HG03196 (cell line): ENCODE results near the gene HERPUD2.

Experiments
- ATAC-seq: cut with Tn5 transposase; IDR thresholded peaks from one replicate; pipeline ENCODE4 v1.9.1; 2021; ENCODE audit not compliant: unreplicated experiment

The HERPUD2 gene, protein sequence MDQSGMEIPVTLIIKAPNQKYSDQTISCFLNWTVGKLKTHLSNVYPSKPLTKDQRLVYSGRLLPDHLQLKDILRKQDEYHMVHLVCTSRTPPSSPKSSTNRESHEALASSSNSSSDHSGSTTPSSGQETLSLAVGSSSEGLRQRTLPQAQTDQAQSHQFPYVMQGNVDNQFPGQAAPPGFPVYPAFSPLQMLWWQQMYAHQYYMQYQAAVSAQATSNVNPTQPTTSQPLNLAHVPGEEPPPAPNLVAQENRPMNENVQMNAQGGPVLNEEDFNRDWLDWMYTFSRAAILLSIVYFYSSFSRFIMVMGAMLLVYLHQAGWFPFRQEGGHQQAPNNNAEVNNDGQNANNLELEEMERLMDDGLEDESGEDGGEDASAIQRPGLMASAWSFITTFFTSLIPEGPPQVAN

DNA sequence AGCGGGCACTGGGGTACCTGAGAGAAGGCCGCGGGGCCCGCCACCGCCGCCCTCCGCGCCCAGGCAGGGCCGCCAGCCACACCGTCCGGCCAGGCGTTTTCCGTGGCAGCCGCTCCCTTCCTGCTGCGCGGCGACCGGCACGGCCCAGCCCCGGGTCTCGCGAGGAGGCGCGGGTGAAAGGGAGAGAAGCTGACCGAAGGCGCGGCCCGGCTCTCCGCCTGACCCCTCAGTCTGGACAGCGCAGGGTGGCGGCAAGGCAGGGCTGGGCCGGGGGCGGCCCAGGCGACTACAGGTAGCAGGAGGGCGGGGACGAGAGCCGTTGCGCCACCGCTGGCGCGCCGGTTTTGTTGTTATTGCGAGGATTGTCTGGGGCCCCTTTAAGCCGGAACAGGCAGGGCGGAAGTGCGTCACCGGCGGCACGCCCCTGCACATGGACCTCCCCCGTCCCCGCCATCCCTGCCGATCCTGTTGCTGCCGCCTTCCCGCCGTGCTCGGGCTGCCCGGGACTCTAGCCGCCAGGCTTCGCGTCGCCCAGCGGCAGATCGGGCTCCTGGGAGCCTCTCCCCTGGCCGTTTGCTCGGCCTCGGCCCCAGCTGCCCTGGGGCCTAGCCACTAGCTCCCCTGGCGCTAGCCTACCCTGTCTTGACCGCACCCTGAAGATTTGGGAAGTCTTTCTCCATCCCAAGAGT, at the start of gene HERPUD2:
Gene HERPUD2, minus strand, starts transcription at position 352 of the 689 bp plus-strand sequence. CDS start 805 bp downstream, outside the sequence.
- ATAC-seq: peak; percentile 89

- ATAC-seq: no peak
These were observed 44.0 kb upstream of the HERPUD2 start for GRCh38 chr7:35738889-35739288.

DNA sequence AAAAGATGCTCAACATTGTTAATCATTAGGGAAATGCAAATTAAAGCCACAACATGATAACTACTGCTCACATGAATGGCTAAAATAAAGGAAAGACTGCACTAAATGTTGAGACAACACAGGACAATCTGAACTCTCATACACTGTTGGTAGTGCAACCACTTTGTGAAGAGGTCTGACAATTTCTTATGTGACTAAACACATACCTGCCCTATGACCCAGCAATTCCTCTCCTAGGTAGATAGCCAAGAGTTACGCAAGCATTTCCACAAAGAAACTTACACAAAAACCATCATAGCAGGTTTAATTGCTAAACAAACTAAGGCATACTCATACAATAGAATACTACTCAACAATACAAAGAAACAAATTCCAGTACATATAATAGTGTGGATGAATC, 41.8 kb upstream of the HERPUD2 start:
- no peak for ATAC-seq

- ATAC-seq: no peak
These were observed 40.5 kb upstream of the HERPUD2 start for GRCh38 chr7:35735396-35735795.

DNA sequence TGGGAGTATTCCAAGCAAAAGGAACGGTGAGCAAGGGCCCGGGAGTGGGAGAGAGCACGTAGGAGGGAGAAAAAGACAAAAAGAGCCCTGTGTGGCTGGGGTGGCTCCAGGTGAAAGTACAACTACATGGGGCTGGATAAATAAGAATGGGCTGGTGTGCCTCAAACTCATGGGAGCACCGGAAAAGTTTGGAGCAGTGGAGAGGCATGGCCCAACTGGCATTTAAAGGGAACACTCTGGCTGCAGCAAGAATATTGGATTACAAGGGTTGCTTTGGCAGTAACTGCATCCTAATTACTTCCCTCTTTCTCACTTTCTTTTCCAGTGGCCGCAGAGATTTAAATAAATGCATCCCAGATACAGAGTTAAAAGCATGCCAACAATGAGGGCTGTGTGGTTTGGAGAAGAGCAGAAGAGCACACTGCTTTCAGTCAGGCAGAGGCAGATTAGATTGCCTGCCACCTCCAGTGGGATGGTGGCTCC, 39.1 kb upstream of the HERPUD2 start:
- no peak for ATAC-seq

- no peak for ATAC-seq
These were observed 36.4 kb upstream of the HERPUD2 start for GRCh38 chr7:35731349-35731748.

GRCh38 chr7:35729061-35729783, 34.3 kb upstream of the HERPUD2 start:
- ATAC-seq: peak; percentile 56

DNA sequence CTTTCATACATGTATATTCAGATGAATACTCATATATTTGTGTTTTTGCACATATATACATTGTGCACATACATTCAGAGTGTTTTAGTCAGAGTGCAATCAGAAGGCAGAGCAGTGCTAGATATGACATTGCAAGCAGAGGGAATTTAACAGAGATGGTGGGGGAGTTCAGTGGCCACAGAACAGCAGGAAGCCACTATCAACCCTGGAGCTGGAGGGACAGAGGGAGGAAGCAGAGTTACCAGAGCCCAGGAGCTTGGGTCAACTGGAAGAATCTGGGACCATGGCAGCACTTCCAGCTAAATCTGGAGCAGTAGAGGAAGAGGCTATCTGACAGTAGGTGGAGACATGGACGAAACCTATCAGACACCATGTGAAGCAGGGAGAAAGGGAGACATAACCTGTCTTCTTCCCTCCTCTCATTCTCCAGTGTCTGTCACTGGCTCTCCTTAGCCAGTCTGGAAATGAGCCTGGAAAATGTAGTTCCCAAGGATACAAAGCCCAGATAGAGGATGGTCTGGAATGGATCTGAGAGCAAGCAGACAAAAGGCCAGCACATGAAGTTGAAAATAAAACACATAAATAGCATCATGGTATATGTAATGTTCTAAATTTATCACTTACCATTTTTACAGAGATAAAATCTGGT, 33.6 kb upstream of the HERPUD2 start:
- no peak for ATAC-seq

- peak; percentile 22 for ATAC-seq
These were observed 32.6 kb upstream of the HERPUD2 start for GRCh38 chr7:35727571-35727970.

DNA sequence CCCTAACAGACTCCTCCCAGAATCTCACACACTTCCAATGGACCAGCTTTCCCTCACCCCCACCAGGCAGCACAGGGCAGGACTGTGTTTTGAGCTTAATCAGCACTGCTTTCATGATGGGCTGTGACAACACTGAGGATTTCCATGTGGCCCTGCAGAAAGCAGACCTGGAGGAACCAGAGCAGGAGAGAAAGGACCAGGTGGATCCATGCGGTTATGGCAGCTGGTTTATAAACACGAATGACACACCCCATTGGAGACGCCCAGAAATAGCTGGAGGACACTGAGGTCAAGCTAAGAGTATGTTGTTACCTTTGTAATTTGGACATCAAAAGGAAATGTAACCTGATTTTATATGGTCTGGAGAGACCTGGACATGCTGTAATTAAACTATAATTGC, 31.7 kb upstream of the HERPUD2 start:
- no peak for ATAC-seq

DNA sequence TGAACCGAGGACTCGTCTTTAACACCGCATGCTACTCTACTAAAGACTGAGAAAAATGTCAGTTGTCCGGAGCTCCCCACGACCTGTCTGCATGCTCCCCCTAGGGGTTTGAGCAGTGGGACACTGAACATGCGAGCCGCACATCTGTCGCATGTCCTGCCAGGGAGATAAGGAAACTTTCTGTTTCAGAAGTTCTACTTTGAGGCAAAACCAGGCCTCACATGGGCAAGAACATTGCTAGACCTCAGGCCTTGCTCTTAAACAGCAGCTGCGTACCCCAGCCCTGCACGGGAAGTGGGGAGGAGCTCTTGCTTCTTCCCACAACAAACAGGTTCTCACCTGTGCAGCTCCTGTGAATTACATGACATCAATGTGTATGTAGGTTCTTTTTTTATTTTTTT, 30.3 kb upstream of the HERPUD2 start:
- ATAC-seq: peak; percentile 43

- ATAC-seq: no peak
These were observed 28.1 kb upstream of the HERPUD2 start for GRCh38 chr7:35723011-35723410.

- no peak for ATAC-seq
These were observed 27.3 kb upstream of the HERPUD2 start for GRCh38 chr7:35722054-35722849.

GRCh38 chr7:35721288-35721687, 26.4 kb upstream of the HERPUD2 start:
- no peak for ATAC-seq

DNA sequence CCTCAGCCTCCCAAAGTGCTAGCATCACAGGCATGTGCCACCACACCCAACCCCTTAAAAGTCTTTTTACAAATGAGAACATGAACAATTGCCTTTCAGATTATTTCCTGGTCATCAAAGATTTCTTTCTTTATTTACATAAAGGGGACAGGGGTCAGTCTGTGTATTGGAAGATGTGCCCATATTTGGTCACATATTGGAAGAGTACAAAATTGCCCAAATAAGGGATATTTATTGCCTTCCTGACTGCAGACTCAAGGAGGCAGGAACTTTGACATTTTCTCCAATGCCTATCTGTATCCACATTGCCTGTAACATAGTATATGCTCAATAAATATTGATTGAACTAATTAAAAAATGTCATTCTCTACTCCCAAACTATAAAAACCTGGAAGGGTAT, 25.9 kb upstream of the HERPUD2 start:
- ATAC-seq: no peak

DNA sequence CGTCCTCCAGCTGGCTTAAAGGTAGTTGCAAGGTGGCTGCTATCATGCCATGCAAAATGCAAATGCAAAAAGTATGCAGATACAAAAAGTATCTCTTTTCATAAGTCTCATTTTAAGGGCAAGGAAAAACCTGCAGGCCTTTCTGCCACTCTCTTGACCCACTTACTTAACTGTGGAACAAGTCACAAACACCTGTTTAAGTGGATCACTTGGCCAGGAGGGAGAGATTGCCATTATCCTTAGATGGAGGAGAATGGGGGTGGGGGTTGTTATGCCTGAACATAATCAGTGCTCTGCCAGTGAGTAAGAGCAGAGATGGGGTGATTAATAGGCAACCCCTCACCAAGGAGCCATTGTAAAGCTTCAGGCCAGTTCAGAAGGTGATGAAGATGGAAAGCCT, 25.1 kb upstream of the HERPUD2 start:
- ATAC-seq: no peak

DNA sequence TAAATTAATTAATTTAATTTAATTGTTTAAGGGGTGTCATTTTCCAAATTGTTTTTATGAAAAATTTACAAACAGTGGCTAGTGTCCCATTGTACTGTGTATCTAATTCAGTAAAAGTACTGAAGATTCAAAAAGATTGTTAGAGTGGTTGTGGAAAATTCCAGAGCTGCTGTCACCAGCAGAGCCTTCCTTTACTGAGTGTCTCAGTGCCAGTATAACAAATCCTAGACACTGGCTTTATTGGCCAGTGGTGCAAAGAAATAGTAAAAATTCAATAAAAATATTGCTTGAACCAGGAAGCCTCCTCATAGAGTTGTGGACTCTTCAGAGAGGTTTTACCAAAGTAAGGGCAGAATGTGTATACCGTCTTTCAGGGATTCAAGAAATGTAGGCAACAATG, 23.1 kb upstream of the HERPUD2 start:
- ATAC-seq: no peak

DNA sequence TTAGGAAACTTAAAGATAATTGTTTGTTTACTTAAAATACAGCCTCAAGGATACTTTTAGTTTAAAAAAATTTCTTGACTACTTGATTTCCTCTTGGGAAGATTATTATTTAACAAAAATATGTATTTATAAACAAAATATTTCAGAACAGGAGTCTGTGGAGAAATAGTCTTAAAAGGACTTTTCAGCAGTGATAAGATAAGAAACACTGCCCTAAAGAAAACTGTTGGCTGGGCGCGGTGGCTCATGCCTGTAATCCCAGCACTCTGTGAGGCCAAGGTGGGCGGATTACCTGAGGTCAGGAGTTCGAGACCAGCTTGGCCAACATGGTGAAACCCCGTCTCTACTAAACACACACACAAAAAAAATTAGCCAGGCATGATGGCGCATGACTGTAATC, 22.6 kb upstream of the HERPUD2 start:
- no peak for ATAC-seq

DNA sequence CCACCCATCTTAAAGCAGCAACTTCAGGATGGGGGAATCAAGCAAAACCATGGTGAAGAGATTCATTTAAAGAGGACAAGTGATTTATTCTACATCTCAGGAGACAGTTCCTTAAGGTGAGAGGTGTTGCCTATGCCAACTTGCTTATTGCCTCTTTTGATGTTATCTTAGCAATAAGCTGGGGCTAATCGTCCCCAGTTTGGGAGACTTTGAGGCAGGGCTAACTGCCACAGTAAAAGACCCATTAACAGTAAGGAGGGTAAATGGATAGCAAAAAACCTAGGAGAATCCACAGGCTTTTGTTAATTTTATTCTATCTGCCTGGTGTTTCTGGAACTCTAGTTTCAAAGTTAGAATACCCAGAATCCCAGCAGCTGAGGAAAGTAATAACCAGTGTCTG, 22.1 kb upstream of the HERPUD2 start:
- no peak for ATAC-seq

GRCh38 chr7:35716038-35716803, 21.3 kb upstream of the HERPUD2 start:
- no peak for ATAC-seq
